ENCODE results near the gene RNF4.
A peak's percentile ranks its signal among the peaks of the same experiment; 100 is the strongest.
"Not testable (repeated sequence)": the region's sequence is repeated elsewhere in the genome, so short reads cannot be mapped to it uniquely, and the experiment has no call there.

Gene RNF4

GRCh38 chr4:2458546-2459491 is 10.1 kb upstream of the RNF4 start:
- no peak for DNase-seq

- no peak for DNase-seq
Observed at GRCh38 chr4:2459589-2460349, 9.1 kb upstream of the RNF4 start.

GRCh38 chr4:2461246-2461960 is 7.5 kb upstream of the RNF4 start:
- DNase-seq: no peak

GRCh38 chr4:2462218-2462991 is 6.5 kb upstream of the RNF4 start:
- DNase-seq: peak; percentile 74

- no peak for DNase-seq
Observed at GRCh38 chr4:2462992-2463762, 5.7 kb upstream of the RNF4 start.

- DNase-seq: no peak
Observed at GRCh38 chr4:2465032-2465431, 3.9 kb upstream of the RNF4 start.

- DNase-seq: not testable (repeated sequence)
Observed at GRCh38 chr4:2465544-2465943, 3.4 kb upstream of the RNF4 start.

- peak; percentile 48 for DNase-seq
Observed at GRCh38 chr4:2469192-2469984, 482 bp downstream of the RNF4 start.

- DNase-seq: no peak
Observed at GRCh38 chr4:2470791-2471190, 1.9 kb downstream of the RNF4 start.

GRCh38 chr4:2472187-2472586 is 3.3 kb downstream of the RNF4 start:
- DNase-seq: peak; percentile 33

- DNase-seq: peak; percentile 29
Observed at GRCh38 chr4:2478229-2478628, 9.3 kb downstream of the RNF4 start.

- no peak for DNase-seq
Observed at GRCh38 chr4:2480649-2481048, 11.7 kb downstream of the RNF4 start.

GRCh38 chr4:2482192-2482591 is 13.3 kb downstream of the RNF4 start:
- DNase-seq: no peak

- DNase-seq: peak; percentile 38
Observed at GRCh38 chr4:2482693-2483092, 13.8 kb downstream of the RNF4 start.

- DNase-seq: no peak
Observed at GRCh38 chr4:2483237-2483636, 14.3 kb downstream of the RNF4 start.

- DNase-seq: no peak
Observed at GRCh38 chr4:2484185-2484584, 15.3 kb downstream of the RNF4 start.

- DNase-seq: peak; percentile 60
Observed at GRCh38 chr4:2484993-2485392, 16.1 kb downstream of the RNF4 start.

GRCh38 chr4:2485956-2486355 is 17.1 kb downstream of the RNF4 start:
- DNase-seq: no peak

- no peak for DNase-seq
Observed at GRCh38 chr4:2486981-2487380, 18.1 kb downstream of the RNF4 start.

GRCh38 chr4:2487632-2488031 is 18.7 kb downstream of the RNF4 start:
- no peak for DNase-seq
